Activated CD4-positive, alpha-beta T cell treated with anti-CD3 and anti-CD28 coated beads, Interleukin-2, amount 10 ng/mL, durations not matched to agents 7 days and 5 days (primary cell): ENCODE results near the gene RFTN1. TPM values are rescaled to one million over a fixed set of nuclear protein-coding genes. Genes with fewer than 3 reads are reported as not detected.

ENCODE experiments used
- CTCF ChIA-PET: fragments of 350-600 bp; sonication (Branson Sonifier 250); formaldehyde crosslinking; loops from one replicate; lab custom pipeline; 2021; ENCODE audit warnings: antibody characterized with exemption; lab: Charles Lee
- POLR2A ChIA-PET: fragments of 350-600 bp; sonication (Branson Sonifier 250); formaldehyde crosslinking; loops from one replicate; lab custom pipeline; 2021; ENCODE audit warnings: antibody characterized with exemption; lab: Charles Lee
- DNase-seq: peaks from one replicate; pipeline ENCODE4 v3.0.0-alpha.2; 2020
- H3K27ac Mint-ChIP-seq: one replicate; pipeline ENCODE4 v1.8.0; 2021; ENCODE audit warnings: mild to moderate bottlenecking, moderate library complexity, mixed read lengths
- H3K27me3 Mint-ChIP-seq: one replicate; pipeline ENCODE4 v1.8.0; 2021; ENCODE audit warnings: mixed read lengths
- H3K36me3 Mint-ChIP-seq: one replicate; pipeline ENCODE4 v1.8.0; 2021; ENCODE audit warnings: low read depth, mixed read lengths
- H3K4me1 Mint-ChIP-seq: one replicate; pipeline ENCODE4 v1.8.0; 2021; ENCODE audit warnings: mixed read lengths
- H3K4me3 Mint-ChIP-seq: one replicate; pipeline ENCODE4 v1.8.0; 2021; ENCODE audit warnings: mild to moderate bottlenecking, moderate library complexity, mixed read lengths
- H3K9me3 Mint-ChIP-seq: one replicate; pipeline ENCODE4 v1.8.0; 2021; ENCODE audit warnings: mixed read lengths
- total RNA-seq, 2 experiments: library from RNA; stranded (reverse); gene quantifications; one replicate each; pipeline ENCODE4 v1.2.3, GENCODE V29; 2021

Gene RFTN1
- total RNA-seq, 2 experiments from 2014 or later, result 57.3 to 57.9 TPM

DNA sequence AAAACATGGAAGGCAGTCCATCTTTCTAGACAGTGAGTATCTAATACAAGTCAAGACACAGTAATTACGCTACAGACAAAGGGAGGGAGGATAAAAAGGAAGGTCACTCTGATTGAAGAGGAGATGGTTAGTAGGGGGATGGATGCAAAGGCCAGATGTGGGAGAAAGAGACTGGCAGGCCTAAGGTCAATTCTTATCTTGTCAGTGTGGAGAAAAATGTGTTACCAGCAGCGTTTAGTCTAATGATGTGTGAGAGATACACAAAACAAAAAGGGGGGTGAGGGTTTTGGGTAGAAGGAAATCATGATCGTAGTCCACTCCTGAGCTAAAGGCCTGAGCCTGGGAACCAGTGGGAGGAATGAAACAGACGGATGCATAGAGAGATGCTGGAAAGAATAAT, 46.7 kb downstream of the RFTN1 start:
- CTCF ChIA-PET, result no interaction called here
- POLR2A ChIA-PET, result interaction anchor here (1.1 kb wide), 1 partner anchor 165 kb away, joined by 3 read pairs; no protein-coding TSS in a partner anchor
- H3K27me3 Mint-ChIP-seq, result no peaks in the 10 kb centered on the region
- H3K27ac Mint-ChIP-seq, result no peak overlapping the region
- H3K36me3 Mint-ChIP-seq, result peaks cover 62% of the 10 kb centered on the region
- peaks cover 65% of the 10 kb centered on the region for H3K4me1 Mint-ChIP-seq
- no peak overlapping the region for H3K4me3 Mint-ChIP-seq
- H3K9me3 Mint-ChIP-seq, result peaks cover 13% of the 10 kb centered on the region
- DNase-seq, result no peak

DNA sequence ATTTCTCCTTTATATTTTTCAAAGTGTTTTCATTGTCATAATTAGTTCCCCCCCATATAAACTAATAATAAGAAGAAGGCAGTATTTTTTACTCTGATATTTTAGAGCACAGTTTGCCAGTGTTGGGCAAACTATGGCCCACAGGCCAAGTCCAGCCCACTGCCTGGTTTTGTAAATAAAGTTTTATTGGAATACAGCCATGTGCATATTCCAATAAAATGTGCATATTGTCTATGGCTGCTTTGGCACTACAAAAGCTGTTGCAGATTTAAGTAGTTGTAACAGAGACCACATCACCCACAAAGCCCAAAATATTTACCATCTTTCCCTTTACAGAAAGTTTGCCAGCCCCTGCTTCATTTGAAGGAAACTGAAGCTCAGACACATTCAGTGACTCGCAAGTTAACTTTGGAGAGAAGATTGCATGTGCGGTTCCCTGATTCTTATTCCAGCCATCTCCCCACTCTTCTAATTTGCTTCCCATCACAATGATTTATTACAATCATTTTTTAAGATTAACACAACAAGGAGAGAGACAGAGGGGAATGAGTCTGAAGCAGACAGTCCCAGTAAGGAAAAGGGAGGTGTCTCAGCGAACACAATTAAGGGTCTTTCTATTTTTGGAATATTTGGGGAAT, 48.9 kb downstream of the RFTN1 start:
- no peak for DNase-seq
- Mint-ChIP-seq H3K27ac (no peak overlapping the region), H3K4me3 (no peak overlapping the region), H3K27me3 (no peaks in the 10 kb centered on the region), H3K36me3 (peaks cover 44% of the 10 kb centered on the region), H3K9me3 (no peaks in the 10 kb centered on the region), H3K4me1 (peaks cover 64% of the 10 kb centered on the region)
- POLR2A ChIA-PET, result no interaction called here
- CTCF ChIA-PET, result no interaction called here

DNA sequence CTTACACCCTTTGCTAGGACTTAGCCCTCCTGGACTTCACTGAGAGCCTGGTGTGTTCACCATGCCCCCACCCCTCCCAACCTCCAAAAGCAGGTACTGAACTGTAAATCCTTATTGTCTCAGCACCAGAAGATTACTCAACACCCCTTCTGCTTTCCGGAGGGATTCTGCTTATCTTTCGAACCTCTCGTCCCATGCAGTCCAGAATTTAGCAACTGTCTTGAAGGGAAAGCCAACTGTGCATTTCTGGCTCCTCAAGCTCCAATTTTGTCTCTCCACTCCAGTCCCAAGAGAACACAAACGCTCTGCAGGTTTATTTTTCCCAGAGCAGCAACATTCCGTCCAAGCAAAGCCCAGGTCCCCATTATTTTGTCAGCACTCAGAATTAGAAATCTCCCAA, 49.6 kb downstream of the RFTN1 start:
- peaks cover 57% of the 10 kb centered on the region for H3K4me1 Mint-ChIP-seq
- POLR2A ChIA-PET, result no interaction called here

DNA sequence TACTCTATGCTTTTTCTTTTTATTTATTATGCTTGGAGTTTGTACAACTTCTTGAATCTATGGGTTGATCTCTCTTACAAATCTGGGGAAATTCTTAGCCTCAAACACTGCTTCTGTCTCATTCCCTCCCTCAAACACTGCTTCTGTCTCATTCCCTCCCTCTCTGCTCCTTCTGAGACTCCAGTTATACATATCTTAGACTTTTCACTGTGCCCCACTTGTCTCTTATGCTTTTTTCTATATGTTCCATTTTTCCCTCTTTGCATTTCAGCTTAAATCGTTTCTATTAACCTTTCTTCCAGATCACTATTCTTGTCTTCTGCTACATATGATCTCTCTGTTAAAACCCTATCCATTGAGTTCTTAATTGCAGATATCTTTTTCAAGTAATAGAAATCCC, 50.4 kb downstream of the RFTN1 start:
- Mint-ChIP-seq H3K27ac (peak overlapping the region; percentile 64), H3K36me3 (peaks cover 43% of the 10 kb centered on the region), H3K4me1 (peaks cover 55% of the 10 kb centered on the region), H3K27me3 (no peaks in the 10 kb centered on the region), H3K9me3 (no peaks in the 10 kb centered on the region), H3K4me3 (peak overlapping the region; percentile 2)
- DNase-seq, result no peak
- ChIA-PET POLR2A (no interaction called here), CTCF (no interaction called here)

More for the DNA sequence above, 49.6 kb downstream of the RFTN1 start:
- no peaks in the 10 kb centered on the region for H3K27me3 Mint-ChIP-seq
- no peak overlapping the region for H3K27ac Mint-ChIP-seq
- no peaks in the 10 kb centered on the region for H3K9me3 Mint-ChIP-seq
- CTCF ChIA-PET, result no interaction called here
- DNase-seq, result no peak
- peaks cover 38% of the 10 kb centered on the region for H3K36me3 Mint-ChIP-seq
- no peak overlapping the region for H3K4me3 Mint-ChIP-seq

DNA sequence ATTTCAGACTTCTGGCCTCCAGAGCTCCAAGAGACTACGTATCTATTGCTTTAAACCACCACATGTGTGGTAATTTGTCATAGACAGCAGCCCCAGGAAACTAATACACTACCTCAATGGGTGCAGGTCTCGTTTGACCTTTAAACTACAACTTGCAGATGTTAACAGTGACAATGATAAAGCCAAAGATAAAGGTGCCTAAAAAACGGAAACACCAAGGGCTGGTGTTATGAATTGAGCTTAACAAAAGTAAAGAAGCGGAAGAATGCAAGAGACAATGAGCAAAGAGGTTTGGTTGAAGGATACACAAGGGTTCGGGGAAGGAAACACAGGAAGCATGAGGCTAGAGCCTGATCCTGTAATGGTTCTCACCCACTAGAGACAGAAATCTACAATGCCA, 50.8 kb downstream of the RFTN1 start:
- ChIA-PET CTCF (interaction anchor here (1.2 kb wide), 1 partner anchor 15 kb away, joined by 6 read pairs; no protein-coding TSS in a partner anchor), POLR2A (interaction anchor here (0.6 kb wide), 1 partner anchor 23 kb away, joined by 3 read pairs; no protein-coding TSS in a partner anchor)
- Mint-ChIP-seq H3K27me3 (no peaks in the 10 kb centered on the region), H3K4me1 (peaks cover 54% of the 10 kb centered on the region), H3K36me3 (peaks cover 47% of the 10 kb centered on the region), H3K27ac (peak overlapping the region; percentile 72), H3K9me3 (peaks cover 2% of the 10 kb centered on the region), H3K4me3 (peak overlapping the region; percentile 2)
- peak; percentile 17 for DNase-seq

DNA sequence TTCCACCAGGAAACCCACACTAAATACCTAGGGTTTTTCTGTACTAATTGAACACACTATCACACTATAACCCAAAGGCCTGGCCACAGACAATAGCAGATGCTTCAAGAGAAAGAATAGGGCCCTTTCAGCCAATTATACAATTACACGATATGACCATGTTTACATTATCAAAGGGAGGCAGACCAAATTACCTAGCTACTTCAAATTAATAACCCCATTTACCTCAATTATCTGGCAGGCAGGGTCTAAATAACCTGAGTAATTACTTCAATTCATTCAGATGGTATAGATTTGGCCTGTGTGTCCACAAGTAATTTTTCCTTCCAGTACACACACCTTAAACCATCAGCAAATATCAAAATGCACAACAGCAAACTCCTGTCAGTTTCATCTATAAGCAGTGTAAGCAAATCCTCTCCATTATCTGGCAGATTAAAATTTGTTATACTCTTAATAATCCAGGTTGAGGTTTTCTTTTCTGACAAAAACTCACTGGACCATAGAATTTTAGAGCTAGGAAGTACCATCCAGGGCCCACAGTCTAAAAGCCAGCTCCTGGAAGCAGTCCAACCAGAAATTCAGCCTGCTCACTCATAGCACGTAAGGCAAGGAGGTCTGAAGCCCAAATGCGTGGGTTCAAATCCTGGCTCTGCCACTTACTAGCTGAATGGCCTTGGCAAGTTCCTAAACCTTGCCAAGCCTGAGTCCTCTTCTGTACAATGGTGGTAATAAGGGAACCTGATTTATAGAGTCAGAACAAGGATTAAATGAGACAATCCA, 51.8 kb downstream of the RFTN1 start:
- Mint-ChIP-seq H3K4me3 (no peak overlapping the region), H3K27me3 (no peaks in the 10 kb centered on the region), H3K36me3 (peaks cover 37% of the 10 kb centered on the region), H3K27ac (no peak overlapping the region), H3K4me1 (peaks cover 44% of the 10 kb centered on the region), H3K9me3 (peaks cover 2% of the 10 kb centered on the region)
- CTCF ChIA-PET, result interaction anchor here (0.7 to 1.4 kb wide), 4 partner anchors 16 to 135 kb away, joined by 3 to 6 read pairs (median 3); no protein-coding TSS in a partner anchor
- POLR2A ChIA-PET, result interaction anchor here (0.6 kb wide), 1 partner anchor 22 kb away, joined by 3 read pairs; no protein-coding TSS in a partner anchor
- no peak for DNase-seq

DNA sequence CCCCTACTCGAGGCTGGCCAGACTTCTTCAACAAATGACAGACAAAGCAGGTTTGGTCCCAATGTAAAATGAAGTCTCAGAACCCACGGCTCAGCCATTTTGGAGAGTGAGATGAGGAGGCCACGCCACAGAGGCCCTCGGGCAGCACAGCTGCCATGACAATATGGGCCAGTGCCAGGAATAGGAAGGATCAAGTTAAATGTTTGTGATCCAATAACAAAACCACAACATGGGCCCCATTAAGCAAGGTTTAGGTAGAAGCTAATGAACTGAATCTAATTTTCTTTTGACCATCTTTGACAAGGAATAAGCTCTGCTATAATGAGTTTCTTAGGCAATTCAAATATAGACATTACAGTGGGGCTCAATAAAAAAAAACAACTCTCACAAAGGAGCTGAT, 52.6 kb downstream of the RFTN1 start:
- peaks cover 2% of the 10 kb centered on the region for H3K9me3 Mint-ChIP-seq
- no peak for DNase-seq
- peaks cover 42% of the 10 kb centered on the region for H3K4me1 Mint-ChIP-seq
- POLR2A ChIA-PET, result no interaction called here
- no peak overlapping the region for H3K4me3 Mint-ChIP-seq
- CTCF ChIA-PET, result interaction anchor here (1.4 kb wide), 1 partner anchor 61 kb away, joined by 3 read pairs; no protein-coding TSS in a partner anchor
- no peaks in the 10 kb centered on the region for H3K27me3 Mint-ChIP-seq
- H3K36me3 Mint-ChIP-seq, result peaks cover 31% of the 10 kb centered on the region
- H3K27ac Mint-ChIP-seq, result no peak overlapping the region

DNA sequence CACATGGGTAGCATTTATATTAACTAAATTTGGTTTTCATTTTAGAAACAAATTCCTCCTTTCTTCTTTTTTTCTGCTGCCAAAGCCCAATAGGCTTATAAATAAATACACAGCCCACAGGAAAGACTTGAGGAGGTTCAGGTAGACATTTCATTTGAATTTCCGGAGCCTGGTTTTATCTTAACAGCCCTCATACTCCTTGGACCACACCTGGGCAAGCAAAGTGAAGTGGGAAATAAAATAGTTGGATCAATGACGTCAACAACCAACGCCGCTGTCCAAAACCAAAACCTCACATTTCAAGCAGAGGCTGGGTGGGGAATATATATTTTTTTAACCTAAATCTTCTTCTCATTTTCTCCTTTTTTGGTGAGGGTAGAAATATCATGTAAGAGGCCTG, 53.2 kb downstream of the RFTN1 start:
- POLR2A ChIA-PET, result no interaction called here
- no peak overlapping the region for H3K27ac Mint-ChIP-seq
- CTCF ChIA-PET, result no interaction called here
- peaks cover 25% of the 10 kb centered on the region for H3K36me3 Mint-ChIP-seq
- no peaks in the 10 kb centered on the region for H3K27me3 Mint-ChIP-seq
- no peak for DNase-seq
- H3K9me3 Mint-ChIP-seq, result peaks cover 2% of the 10 kb centered on the region
- H3K4me1 Mint-ChIP-seq, result peaks cover 42% of the 10 kb centered on the region
- no peak overlapping the region for H3K4me3 Mint-ChIP-seq

DNA sequence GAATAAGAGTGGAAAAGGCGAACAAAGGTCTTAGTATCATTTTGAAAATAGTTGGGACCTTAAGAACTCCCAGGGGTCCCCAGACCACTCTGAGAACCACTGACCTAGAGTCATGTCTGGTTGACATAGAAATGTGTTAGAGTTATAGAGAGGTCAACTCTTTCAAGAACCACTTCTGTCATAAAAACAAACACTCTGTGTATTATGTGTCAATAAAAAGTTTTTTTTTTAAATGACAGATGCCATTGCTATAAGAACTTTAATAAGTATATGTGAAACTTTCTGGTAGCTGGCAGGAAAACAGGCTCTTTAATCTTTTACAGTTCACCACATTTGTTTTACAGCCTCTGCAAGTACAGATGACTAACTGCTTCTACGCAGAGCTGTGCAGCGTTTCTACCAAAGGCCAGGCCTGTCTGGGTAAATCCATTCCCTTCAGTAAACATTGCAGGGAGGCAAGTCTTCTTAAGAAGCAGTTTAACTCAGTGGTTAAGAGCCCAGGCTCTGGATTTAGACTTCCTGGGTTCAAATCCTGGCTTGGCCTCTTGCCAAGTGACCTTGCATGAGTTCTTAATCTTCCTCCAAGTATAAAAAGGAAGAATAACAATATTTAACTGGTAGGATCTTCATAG, 56.6 kb downstream of the RFTN1 start:
- H3K27ac Mint-ChIP-seq, result no peak overlapping the region
- ChIA-PET POLR2A (no interaction called here), CTCF (no interaction called here)
- H3K4me3 Mint-ChIP-seq, result no peak overlapping the region
- peaks cover 17% of the 10 kb centered on the region for H3K4me1 Mint-ChIP-seq
- peaks cover 15% of the 10 kb centered on the region for H3K36me3 Mint-ChIP-seq
- H3K27me3 Mint-ChIP-seq, result no peaks in the 10 kb centered on the region
- H3K9me3 Mint-ChIP-seq, result peaks cover 2% of the 10 kb centered on the region
- DNase-seq, result no peak

DNA sequence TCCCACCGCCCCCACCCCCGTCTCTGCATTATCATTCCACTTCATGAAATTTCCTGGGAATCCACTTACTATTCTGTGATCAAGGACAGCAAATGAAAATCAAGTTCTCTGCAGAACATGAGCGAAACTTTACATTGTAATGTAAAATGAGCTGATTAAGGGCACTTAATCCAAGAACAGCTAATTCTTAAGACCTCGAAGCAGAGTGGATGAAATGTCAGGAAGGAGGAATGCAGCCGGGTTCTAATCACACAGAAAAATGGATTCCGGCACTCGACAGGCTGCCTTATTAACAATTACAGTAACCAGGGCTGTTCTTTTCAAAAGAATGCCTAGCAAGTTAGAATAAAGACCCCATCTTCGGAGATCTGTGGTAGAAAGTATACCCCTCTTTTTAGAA, 57.5 kb downstream of the RFTN1 start:
- Mint-ChIP-seq H3K27ac (no peak overlapping the region), H3K9me3 (peaks cover 2% of the 10 kb centered on the region), H3K4me3 (no peak overlapping the region), H3K36me3 (peaks cover 18% of the 10 kb centered on the region), H3K4me1 (peaks cover 13% of the 10 kb centered on the region), H3K27me3 (no peaks in the 10 kb centered on the region)
- CTCF ChIA-PET, result no interaction called here
- no peak for DNase-seq
- POLR2A ChIA-PET, result no interaction called here

DNA sequence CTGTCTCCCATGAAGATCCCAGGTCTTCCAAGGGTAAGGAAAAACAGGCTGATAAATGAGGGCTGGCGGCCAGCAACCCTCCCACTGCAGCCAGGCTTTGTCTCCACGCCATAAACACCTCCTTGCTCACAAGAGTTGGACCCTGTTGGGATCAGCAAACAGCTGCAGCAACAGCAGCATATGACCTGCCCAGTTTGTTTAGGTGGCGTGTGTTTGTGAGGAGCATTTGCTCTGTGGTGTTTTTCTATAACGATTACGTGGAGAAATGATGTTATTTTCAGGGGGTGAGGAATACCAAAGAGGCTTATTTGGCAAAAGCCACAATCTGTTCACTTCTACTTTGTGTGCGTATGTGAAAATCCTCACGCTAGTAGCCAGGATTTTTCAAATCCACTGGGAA, 58.5 kb downstream of the RFTN1 start:
- CTCF ChIA-PET, result no interaction called here
- no peak for DNase-seq
- H3K9me3 Mint-ChIP-seq, result peaks cover 2% of the 10 kb centered on the region
- peaks cover 14% of the 10 kb centered on the region for H3K4me1 Mint-ChIP-seq
- POLR2A ChIA-PET, result no interaction called here
- no peaks in the 10 kb centered on the region for H3K27me3 Mint-ChIP-seq
- H3K4me3 Mint-ChIP-seq, result no peak overlapping the region
- peaks cover 19% of the 10 kb centered on the region for H3K36me3 Mint-ChIP-seq
- H3K27ac Mint-ChIP-seq, result no peak overlapping the region

DNA sequence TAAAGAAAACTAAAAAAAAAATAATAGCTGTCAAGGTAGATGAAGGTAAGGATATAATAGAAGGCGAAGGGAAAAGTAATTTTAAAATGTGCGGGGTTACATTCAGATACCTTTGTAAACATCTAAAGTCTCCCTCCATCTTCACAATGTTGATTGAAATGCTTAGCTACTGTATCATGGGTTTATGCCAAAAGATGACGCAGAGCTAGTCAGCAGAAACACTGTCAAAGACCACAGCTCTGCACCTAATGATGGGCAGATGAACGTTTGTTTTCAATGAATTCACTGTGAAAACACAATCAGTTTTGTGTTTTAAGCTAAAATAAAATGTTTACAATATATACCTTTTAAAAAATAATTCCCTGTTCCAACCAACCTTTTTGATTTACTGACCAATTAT, 61.2 kb downstream of the RFTN1 start:
- Mint-ChIP-seq H3K27me3 (no peaks in the 10 kb centered on the region), H3K36me3 (peaks cover 24% of the 10 kb centered on the region), H3K4me1 (peaks cover 11% of the 10 kb centered on the region)

More for the DNA sequence above, 61.2 kb downstream of the RFTN1 start:
- POLR2A ChIA-PET, result no interaction called here
- no peak for DNase-seq
- H3K4me3 Mint-ChIP-seq, result no peak overlapping the region
- CTCF ChIA-PET, result interaction anchor here (0.6 to 1.3 kb wide), 3 partner anchors 9 to 681 kb away, joined by 3 to 5 read pairs (median 3); no protein-coding TSS in a partner anchor
- no peak overlapping the region for H3K27ac Mint-ChIP-seq
- no peaks in the 10 kb centered on the region for H3K9me3 Mint-ChIP-seq
